ENCODE data around the gene OR51S1.

Gene OR51S1

DNA sequence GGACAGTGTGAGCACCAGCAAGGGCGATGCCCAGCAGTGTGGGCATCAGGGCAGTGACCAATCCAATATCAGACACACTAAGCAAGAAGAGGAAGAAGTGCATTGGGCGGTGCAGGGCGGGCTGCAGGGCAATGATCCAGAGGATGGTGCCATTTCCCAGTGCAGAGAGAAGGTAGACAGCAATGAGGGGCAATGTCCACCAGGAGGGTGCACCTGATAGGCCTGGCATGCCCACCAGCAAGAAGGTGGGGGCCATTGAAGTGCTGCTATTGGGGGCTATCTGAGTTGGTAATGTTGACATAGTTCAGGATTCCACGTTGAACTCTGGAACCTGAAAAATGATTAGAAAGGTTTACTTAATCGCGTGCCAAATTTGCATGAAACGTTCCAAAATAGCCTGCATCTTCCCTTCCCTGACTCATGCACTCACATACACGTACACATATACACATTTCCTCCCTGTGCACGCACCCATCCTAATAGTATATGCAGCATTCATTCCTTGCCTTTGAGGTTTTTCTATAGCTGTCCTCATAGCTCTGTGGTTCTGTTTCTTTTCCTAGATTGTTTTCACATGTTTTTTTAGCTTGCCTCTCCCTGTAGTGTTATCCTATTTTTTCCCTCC, at the start of gene OR51S1:
OR51S1 (minus strand) TSS at position 301 of the 625 bp plus-strand sequence; CDS start at position 301, 0 bp downstream.
- H3K4me3 ChIP-seq (replicated peaks; ENCODE audit: low read depth, low read length) = no peak within 1 kb of the TSS
- TF ChIP-seq, protein P1, sequence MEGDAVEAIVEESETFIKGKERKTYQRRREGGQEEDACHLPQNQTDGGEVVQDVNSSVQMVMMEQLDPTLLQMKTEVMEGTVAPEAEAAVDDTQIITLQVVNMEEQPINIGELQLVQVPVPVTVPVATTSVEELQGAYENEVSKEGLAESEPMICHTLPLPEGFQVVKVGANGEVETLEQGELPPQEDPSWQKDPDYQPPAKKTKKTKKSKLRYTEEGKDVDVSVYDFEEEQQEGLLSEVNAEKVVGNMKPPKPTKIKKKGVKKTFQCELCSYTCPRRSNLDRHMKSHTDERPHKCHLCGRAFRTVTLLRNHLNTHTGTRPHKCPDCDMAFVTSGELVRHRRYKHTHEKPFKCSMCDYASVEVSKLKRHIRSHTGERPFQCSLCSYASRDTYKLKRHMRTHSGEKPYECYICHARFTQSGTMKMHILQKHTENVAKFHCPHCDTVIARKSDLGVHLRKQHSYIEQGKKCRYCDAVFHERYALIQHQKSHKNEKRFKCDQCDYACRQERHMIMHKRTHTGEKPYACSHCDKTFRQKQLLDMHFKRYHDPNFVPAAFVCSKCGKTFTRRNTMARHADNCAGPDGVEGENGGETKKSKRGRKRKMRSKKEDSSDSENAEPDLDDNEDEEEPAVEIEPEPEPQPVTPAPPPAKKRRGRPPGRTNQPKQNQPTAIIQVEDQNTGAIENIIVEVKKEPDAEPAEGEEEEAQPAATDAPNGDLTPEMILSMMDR (IDR thresholded peaks at IDR 0.05; ENCODE audit: low read length, missing control alignments) = no peak
- no peak for DNase-seq (ENCODE audit: low read depth)

DNA sequence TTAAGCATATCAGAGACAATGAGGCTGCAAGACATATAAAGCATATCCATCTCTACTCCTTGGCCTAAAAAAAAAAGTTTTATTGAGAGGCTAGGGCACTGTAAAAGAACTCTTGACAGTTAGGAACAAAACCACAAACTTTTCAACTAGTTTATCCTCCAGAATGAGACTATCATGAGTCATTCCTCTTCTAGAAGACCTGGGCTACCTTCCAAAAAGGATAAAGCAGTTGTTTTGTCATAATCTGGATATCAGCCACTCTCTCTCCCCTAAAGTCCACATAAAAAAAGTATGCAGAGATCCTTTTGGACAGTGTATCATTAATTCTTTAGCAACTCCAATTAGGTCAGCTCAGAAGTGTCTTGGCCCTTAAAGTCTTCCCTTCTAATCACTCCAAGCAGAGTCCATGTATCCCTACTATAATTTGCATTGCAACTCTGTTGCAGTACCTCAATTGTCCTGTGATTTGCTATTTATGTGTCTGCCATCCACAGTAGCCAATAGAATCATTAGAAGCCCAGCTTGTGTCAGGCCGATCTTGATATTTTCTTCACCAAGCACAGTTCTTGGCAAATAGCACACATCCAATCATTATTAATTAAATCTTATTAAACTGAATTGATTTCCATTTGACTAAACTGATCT, 43.1 kb upstream of the OR51S1 start:
- TF ChIP-seq, protein P1 (IDR thresholded peaks at IDR 0.05; ENCODE audit: low read length, missing control alignments) = peak; percentile 29
- peak; percentile 87 for DNase-seq (ENCODE audit: low read depth)

GRCh38 chr11:4890279-4890678, 41.3 kb upstream of the OR51S1 start:
- peak; percentile 51 for DNase-seq (ENCODE audit: low read depth)
- TF ChIP-seq, protein P1 (IDR thresholded peaks at IDR 0.05; ENCODE audit: low read length, missing control alignments) = no peak
- no peak overlapping the region for H3K4me3 ChIP-seq (replicated peaks; ENCODE audit: low read depth, low read length)

More for the DNA sequence above, 43.1 kb upstream of the OR51S1 start:
- H3K4me3 ChIP-seq (replicated peaks; ENCODE audit: low read depth, low read length) = no peak overlapping the region

DNA sequence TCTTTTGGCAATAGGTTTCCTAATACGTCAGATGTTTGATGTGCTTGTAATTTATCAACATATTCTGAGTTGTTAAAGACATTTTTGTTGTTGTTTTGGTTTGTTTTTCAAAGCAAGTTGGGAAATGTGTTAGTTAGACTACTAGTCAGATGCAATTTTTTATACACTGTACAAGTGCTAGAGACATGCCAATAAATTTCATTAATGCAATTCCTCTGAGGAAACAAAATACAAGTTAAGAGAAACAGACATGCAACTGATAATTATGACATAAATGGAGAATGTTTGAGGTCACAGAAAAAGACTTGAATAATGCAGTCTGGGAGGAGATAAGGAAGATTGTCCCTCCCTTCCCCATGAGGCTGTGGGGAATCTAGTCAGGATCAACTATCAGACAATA, 38.6 kb upstream of the OR51S1 start:
- no peak for DNase-seq (ENCODE audit: low read depth)
- no peak overlapping the region for H3K4me3 ChIP-seq (replicated peaks; ENCODE audit: low read depth, low read length)
- TF ChIP-seq, protein P1 (IDR thresholded peaks at IDR 0.05; ENCODE audit: low read length, missing control alignments) = no peak

DNA sequence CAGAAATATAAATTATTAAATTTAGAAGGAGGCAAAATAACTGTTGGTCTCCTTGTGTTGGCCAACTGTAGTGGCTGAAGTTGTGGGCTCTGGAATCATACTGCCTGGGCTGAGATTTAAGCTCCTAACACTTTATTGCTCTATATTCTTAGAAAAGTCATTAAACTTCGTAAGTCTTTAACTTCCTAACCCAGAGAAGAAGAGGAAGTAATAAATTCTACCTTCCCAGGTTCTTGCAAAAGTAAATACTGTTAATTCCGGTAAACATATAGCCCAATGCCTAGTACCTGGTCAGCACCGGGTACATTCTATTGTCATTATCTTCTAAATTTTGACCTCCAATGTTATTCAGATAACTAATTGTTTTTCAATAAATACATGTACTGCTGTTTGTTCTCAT, 37.2 kb upstream of the OR51S1 start:
- no peak for DNase-seq (ENCODE audit: low read depth)
- TF ChIP-seq, protein P1 (IDR thresholded peaks at IDR 0.05; ENCODE audit: low read length, missing control alignments) = no peak
- H3K4me3 ChIP-seq (replicated peaks; ENCODE audit: low read depth, low read length) = no peak overlapping the region

- TF ChIP-seq, protein P1 (IDR thresholded peaks at IDR 0.05; ENCODE audit: low read length, missing control alignments) = no peak
- no peak overlapping the region for H3K4me3 ChIP-seq (replicated peaks; ENCODE audit: low read depth, low read length)
- DNase-seq (ENCODE audit: low read depth) = no peak
Observed at GRCh38 chr11:4884361-4884760, 35.4 kb upstream of the OR51S1 start.
